ENCODE measurements around the gene AHCYL2. TPM values are rescaled to one million over a fixed set of nuclear protein-coding genes. Genes with fewer than 3 reads are reported as not detected.
"Not testable (repeated sequence)": the region's sequence is repeated elsewhere in the genome, so short reads cannot be mapped to it uniquely, and the experiment has no call there.

The AHCYL2 gene
- total RNA-seq, 1 experiment from 2014 or later: 23.2 TPM

GRCh38 chr7:129448608-129449007, 223.8 kb downstream of the AHCYL2 start:
- not testable (repeated sequence) for H3K4me3 Mint-ChIP-seq
- H3K36me3 Mint-ChIP-seq (ENCODE audit: insufficient read depth in 1 of 3, low read depth in 3 of 3): peaks cover 45 to 71% (median 66%) of the 10 kb centered on the region in 3 experiments
- no CpG with 5 or more reads among the region's 2 CpGs for WGBS (ENCODE audit: extremely low coverage, insufficient read length, low lambda C conversion rate)

More at GRCh38 chr7:129448608-129449007, 223.8 kb downstream of the AHCYL2 start:
- H2BK15ac ChIP-seq (ENCODE audit: low read depth, low read length); H3K4me1 ChIP-seq (ENCODE audit: insufficient read depth, low read length); H3K4me2 ChIP-seq (ENCODE audit: insufficient read depth, insufficient read length, low read length); H3K4me1 Mint-ChIP-seq; H4K8ac ChIP-seq (replicated peaks; ENCODE audit: insufficient read length, low read depth, low read length); H3K27me3 ChIP-seq (ENCODE audit: insufficient read depth, low read length); H2BK12ac ChIP-seq (ENCODE audit: insufficient read length, low read depth, low read length); H2BK20ac ChIP-seq (ENCODE audit: low read depth, low read length, poor library complexity, severe bottlenecking); H3K9me3 Mint-ChIP-seq; H4K20me1 ChIP-seq (ENCODE audit: control insufficient read depth, insufficient read depth, insufficient read length); H2BK5ac ChIP-seq (ENCODE audit: insufficient read length, low read length); DNase-seq; H3K27ac Mint-ChIP-seq; H4K5ac ChIP-seq (ENCODE audit: insufficient read length, low read depth, low read length); H3K18ac ChIP-seq (ENCODE audit: insufficient read length, low read depth, low read length); H3K79me1 ChIP-seq (ENCODE audit: insufficient read depth, low read depth, low read length, poor library complexity, severe bottlenecking); H3K79me2 ChIP-seq (ENCODE audit: insufficient read depth, low read length); H4K91ac ChIP-seq (ENCODE audit: insufficient read length, low read depth, low read length); H3K27ac ChIP-seq (ENCODE audit: insufficient read length, low read depth, low read length); H3K23ac ChIP-seq (ENCODE audit: insufficient read length, low read depth, low read length); H2AFZ ChIP-seq (ENCODE audit: low read length); H3K4ac ChIP-seq (ENCODE audit: low read depth, low read length); H3K56ac ChIP-seq (ENCODE audit: insufficient read length, low read depth, low read length); H2AK5ac ChIP-seq (ENCODE audit: insufficient read length, low read length); H3T11ph ChIP-seq (ENCODE audit: low read length); H3K9me3 ChIP-seq (ENCODE audit: control insufficient read depth, low read depth, low read length); H2BK120ac ChIP-seq (ENCODE audit: low read depth, low read length, poor library complexity, severe bottlenecking); H3K23me2 ChIP-seq (ENCODE audit: insufficient read length, low read depth, low read length, poor library complexity, severe bottlenecking); H3K27me3 Mint-ChIP-seq (ENCODE audit: low read depth); H3K9ac ChIP-seq (ENCODE audit: extremely low read depth, insufficient read length, low read length); H3K14ac ChIP-seq (ENCODE audit: insufficient read depth, low read length): not testable (repeated sequence)

Measured in H9 (cell line).